Cardiac fibroblast (primary cell): Measurements from ENCODE around the gene MEX3D.

Experiments
- DNase-seq, 2 donors: peaks; one replicate each; pipeline versions ENCODE4 v3.0.0 to v3.0.0-alpha.2; 2010; ENCODE audit warnings: low read depth in 2 of 2
- H3K4me3 ChIP-seq, 2 donors: replicated peaks in 1 of 2; 1 replicate in 1 of 2; 2 replicates in 1 of 2; pipeline ENCODE4 v1.5.1; 2011; ENCODE audit warnings: low read depth in 2 of 2, low read length in 2 of 2, mild to moderate bottlenecking in 2 of 2, moderate library complexity in 1 of 2
- CTCF ChIP-seq: IDR thresholded peaks from one replicate; pipeline ENCODE4 v1.5.1; 2011; ENCODE audit warnings: low read depth, mild to moderate bottlenecking, low read length, inconsistent platforms

Gene MEX3D

GRCh38 chr19:1528596-1529429, 39.3 kb downstream of the MEX3D start:
- TF ChIP-seq CTCF: no peak
- DNase-seq: no peak
- H3K4me3 ChIP-seq: no peak overlapping the region

- H3K4me3 ChIP-seq: no peak overlapping the region
- TF ChIP-seq CTCF: no peak
- no peak for DNase-seq
Measured at GRCh38 chr19:1527650-1528309, 40.3 kb downstream of the MEX3D start.

GRCh38 chr19:1526979-1527649, 41.0 kb downstream of the MEX3D start:
- TF ChIP-seq CTCF: no peak
- no peak overlapping the region for H3K4me3 ChIP-seq
- DNase-seq: no peak

- no peak overlapping the region for H3K4me3 ChIP-seq
- no peak for TF ChIP-seq CTCF
- DNase-seq: no peak
Measured at GRCh38 chr19:1526066-1526778, 41.9 kb downstream of the MEX3D start.

GRCh38 chr19:1525343-1525742, 42.8 kb downstream of the MEX3D start:
- H3K4me3 ChIP-seq: no peak overlapping the region
- no peak for DNase-seq

More at GRCh38 chr19:1525343-1525742, 42.8 kb downstream of the MEX3D start:
- TF ChIP-seq CTCF: no peak
